OCI-LY3 (cell line): Measurements from ENCODE around the gene WWTR1.

ENCODE experiments used
- H2AFZ ChIP-seq: fragments of 200-600, 300-600 bp; shearing (Covaris generic); 2 replicates; pipeline ENCODE4 v1.6.0; 2014; ENCODE audit warnings: antibody characterized with exemption, low read depth, low read length
- H3K27ac ChIP-seq: fragments of 200-600, 300-600 bp; sonication (generic); 2 replicates; pipeline ENCODE4 v1.5.1; 2014; ENCODE audit warnings: mild to moderate bottlenecking, low read length, moderate library complexity, mixed read lengths
- H3K27me3 ChIP-seq: fragments of 200-600, 300-600 bp; sonication (generic); 2 replicates; pipeline ENCODE4 v1.6.1; 2014; ENCODE audit warnings: low read depth, low read length, mixed read lengths
- H3K36me3 ChIP-seq: fragments of 200-600, 300-600 bp; sonication (generic); replicated peaks from 2 replicates; pipeline ENCODE3; 2014; ENCODE audit warnings: low read depth, low read length, mixed read lengths
- H3K4me1 ChIP-seq: fragments of 300-600, 200-600 bp; sonication (generic); 2 replicates; pipeline ENCODE4 v1.6.1; 2014; ENCODE audit warnings: low read length, mixed read lengths
- H3K4me2 ChIP-seq: fragments of 200-600, 300-600 bp; sonication (generic); 2 replicates; pipeline ENCODE4 v1.6.1; 2014; ENCODE audit warnings: low read length, mixed read lengths
- H3K4me3 ChIP-seq: fragments of 300-600, 200-600 bp; sonication (generic); 2 replicates; pipeline ENCODE4 v1.5.1; 2014; ENCODE audit warnings: antibody characterized with exemption, mild to moderate bottlenecking, low read length, moderate library complexity
- H3K79me2 ChIP-seq: fragments of 300-600, 200-600 bp; shearing (Covaris generic); 2 replicates; pipeline ENCODE4 v1.6.1; 2014; ENCODE audit warnings: mild to moderate bottlenecking, low read length, mixed read lengths
- H3K9ac ChIP-seq: fragments of 300-600, 200-600 bp; shearing (Covaris generic); 2 replicates; pipeline ENCODE4 v1.6.0; 2014; ENCODE audit warnings: mild to moderate bottlenecking, low read length, moderate library complexity
- H3K9me3 ChIP-seq: fragments of 200-600, 300-600 bp; shearing (Covaris generic); 2 replicates; pipeline ENCODE4 v1.6.1; 2014; ENCODE audit warnings: low read length, mixed read lengths; ENCODE audit not compliant: insufficient read depth
- H4K20me1 ChIP-seq: fragments of 200-600, 300-600 bp; sonication (generic); 2 replicates; pipeline ENCODE4 v1.6.1; 2016; ENCODE audit warnings: low read length, mixed read lengths; ENCODE audit not compliant: insufficient read depth
- EZH2phosphoT487 ChIP-seq: fragments of 200-600 bp; shearing (Covaris generic); IDR thresholded peaks from 2 replicates; pipeline ENCODE4 v1.6.1; 2018; ENCODE audit warnings: antibody characterized with exemption, mixed run types, low read depth
- TF ChIP-seq, protein P1 (sequence below): fragments of 200-600, 300-600 bp; sonication (generic); IDR thresholded peaks from 2 replicates; pipeline ENCODE4 v1.5.1; 2014; ENCODE audit warnings: antibody characterized with exemption, low read length, low read depth

WWTR1 gene

DNA sequence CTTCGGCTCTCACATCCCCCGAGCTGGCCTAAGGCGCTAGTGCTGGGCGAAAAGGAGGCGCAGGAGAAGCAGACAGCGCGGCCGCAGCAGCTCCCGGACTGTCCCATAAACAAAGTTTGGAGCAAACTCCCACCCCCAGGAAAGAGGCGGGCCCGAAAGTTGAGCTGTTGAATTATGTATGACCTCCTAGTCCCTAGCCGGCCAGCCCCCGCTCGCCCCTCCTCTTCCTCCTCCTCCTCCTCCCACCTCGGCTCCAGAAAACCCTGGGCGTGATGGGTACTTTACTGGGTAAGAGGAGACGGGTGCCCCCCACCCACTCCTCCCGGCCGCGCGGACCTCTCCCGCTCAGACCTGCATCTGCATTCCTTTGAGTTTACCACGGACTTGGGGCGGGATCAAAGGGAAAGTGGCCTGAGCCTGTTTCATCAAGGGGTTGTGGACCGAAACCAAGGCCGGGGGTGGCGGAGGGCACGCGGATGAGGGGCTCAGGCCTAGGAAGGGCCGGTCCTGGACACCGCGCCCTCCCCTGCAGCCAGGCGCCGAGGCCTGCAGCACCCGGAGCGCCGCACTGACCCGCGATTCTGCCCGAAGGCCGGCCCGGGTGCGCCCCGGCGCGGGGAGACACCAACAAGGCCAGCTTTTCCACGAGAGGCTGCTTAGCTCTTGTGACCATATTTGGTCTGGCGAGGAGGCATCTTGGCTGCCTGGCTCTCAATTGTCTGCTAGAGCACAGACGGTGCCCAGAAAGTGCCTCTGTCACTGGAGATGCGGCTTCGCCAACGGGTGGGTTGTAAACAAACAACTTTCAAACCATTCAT, at the start of gene WWTR1:
WWTR1 (minus strand) TSS at position 100 of the 818 bp plus-strand sequence. CDS start 719 bp downstream, outside the sequence.
- no peaks in the 10 kb centered on the region for H3K79me2 ChIP-seq
- peak within 1 kb of the TSS; percentile 56 for H3K9ac ChIP-seq
- no peaks in the 10 kb centered on the region for H3K36me3 ChIP-seq

DNA sequence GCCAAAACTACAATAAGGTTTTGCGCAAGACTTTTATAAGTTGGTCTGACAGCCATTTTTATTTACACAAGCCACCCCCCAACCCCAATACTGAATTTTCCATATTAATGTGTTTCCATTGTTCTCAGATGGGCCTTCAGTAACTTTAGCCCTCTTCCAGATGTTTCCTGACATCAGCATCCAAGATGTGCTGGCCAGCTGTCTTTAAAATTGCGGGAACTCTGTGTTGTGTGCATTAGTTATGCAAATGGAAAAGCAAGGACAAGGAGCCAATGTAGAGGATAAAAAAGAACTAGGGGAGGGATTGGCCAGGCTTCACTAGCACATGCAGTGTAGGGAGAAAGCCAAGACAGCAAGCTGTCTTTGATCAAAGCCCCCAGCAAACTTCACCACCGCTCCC, 49.1 kb upstream of the WWTR1 start:
- H3K36me3 ChIP-seq: no peaks in the 10 kb centered on the region
- H3K4me2 ChIP-seq: no peak overlapping the region
- H3K27me3 ChIP-seq: no peaks in the 10 kb centered on the region
- H3K27ac ChIP-seq: no peak overlapping the region
- no peaks in the 10 kb centered on the region for H3K79me2 ChIP-seq
- no peak for TF ChIP-seq EZH2phosphoT487
- TF ChIP-seq, protein P1, sequence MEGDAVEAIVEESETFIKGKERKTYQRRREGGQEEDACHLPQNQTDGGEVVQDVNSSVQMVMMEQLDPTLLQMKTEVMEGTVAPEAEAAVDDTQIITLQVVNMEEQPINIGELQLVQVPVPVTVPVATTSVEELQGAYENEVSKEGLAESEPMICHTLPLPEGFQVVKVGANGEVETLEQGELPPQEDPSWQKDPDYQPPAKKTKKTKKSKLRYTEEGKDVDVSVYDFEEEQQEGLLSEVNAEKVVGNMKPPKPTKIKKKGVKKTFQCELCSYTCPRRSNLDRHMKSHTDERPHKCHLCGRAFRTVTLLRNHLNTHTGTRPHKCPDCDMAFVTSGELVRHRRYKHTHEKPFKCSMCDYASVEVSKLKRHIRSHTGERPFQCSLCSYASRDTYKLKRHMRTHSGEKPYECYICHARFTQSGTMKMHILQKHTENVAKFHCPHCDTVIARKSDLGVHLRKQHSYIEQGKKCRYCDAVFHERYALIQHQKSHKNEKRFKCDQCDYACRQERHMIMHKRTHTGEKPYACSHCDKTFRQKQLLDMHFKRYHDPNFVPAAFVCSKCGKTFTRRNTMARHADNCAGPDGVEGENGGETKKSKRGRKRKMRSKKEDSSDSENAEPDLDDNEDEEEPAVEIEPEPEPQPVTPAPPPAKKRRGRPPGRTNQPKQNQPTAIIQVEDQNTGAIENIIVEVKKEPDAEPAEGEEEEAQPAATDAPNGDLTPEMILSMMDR: no peak
- no peak overlapping the region for H3K4me3 ChIP-seq
- no peak overlapping the region for H3K9ac ChIP-seq
- peaks cover 12% of the 10 kb centered on the region for H3K4me1 ChIP-seq
- no peaks in the 10 kb centered on the region for H4K20me1 ChIP-seq
- no peak overlapping the region for H2AFZ ChIP-seq
- H3K9me3 ChIP-seq: no peaks in the 10 kb centered on the region

More for the DNA sequence above, at the start of gene WWTR1:
- H3K27me3 ChIP-seq: no peaks in the 10 kb centered on the region
- no peaks in the 10 kb centered on the region for H3K9me3 ChIP-seq
- TF ChIP-seq, protein P1: no peak
- no peak for TF ChIP-seq EZH2phosphoT487
- H2AFZ ChIP-seq: peak within 1 kb of the TSS; percentile 62
- H3K27ac ChIP-seq: no peak within 1 kb of the TSS; the same call in 1 of the 2 replicates
- peak within 1 kb of the TSS; percentile 67 for H3K4me2 ChIP-seq
- peak within 1 kb of the TSS; percentile 71 for H3K4me3 ChIP-seq
- no peaks in the 10 kb centered on the region for H4K20me1 ChIP-seq
- peaks cover 15% of the 10 kb centered on the region for H3K4me1 ChIP-seq

DNA sequence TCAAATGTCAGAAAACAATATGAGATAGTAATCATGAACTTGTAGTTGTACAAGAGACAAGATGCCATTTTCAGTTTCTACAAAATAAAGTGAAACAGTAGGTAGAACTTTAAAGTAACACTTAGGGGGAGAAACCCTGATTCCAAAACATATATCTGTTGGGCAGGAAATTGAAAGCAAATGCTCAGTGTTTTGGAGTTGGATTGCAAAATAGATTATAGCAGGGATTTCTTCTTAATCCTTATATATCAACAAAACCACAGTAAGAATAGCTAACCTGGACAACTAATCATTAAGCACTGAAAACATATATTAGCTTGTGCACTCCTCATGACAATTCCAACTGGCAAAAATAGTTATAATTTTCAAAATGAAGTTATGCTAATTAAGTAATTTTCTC, 47.6 kb upstream of the WWTR1 start:
- Histone ChIP-seq H3K4me1 (peaks cover 23% of the 10 kb centered on the region), H3K4me3 (no peak overlapping the region), H3K79me2 (no peaks in the 10 kb centered on the region), H4K20me1 (no peaks in the 10 kb centered on the region), H2AFZ (no peak overlapping the region), H3K9ac (no peak overlapping the region), H3K9me3 (no peaks in the 10 kb centered on the region), H3K36me3 (no peaks in the 10 kb centered on the region), H3K27me3 (no peaks in the 10 kb centered on the region), H3K27ac (no peak overlapping the region), H3K4me2 (no peak overlapping the region)
- TF ChIP-seq EZH2phosphoT487: no peak
- TF ChIP-seq, protein P1: no peak

DNA sequence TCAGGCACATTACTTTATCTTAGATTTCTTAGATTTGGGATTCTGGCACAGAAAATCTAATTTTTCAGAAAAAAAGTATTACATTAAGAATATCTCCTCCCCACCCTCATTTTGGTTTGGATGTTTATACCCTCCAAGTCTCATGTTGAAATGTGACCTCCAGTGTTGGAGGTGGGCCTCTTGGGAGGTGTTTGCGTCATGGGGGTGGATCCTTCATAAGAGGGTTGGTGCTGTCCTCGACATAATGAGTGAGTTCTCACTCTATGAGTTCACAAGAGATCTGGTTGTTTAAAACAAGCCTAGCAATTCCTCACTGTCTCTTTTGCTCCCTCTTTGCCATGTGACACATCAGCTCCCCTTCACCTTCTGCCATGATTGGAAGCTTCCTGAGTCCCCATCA, 45.6 kb upstream of the WWTR1 start:
- H3K79me2 ChIP-seq: no peaks in the 10 kb centered on the region
- TF ChIP-seq EZH2phosphoT487: no peak
- TF ChIP-seq, protein P1: no peak
- no peak overlapping the region for H3K9ac ChIP-seq
- peaks cover 5% of the 10 kb centered on the region for H3K36me3 ChIP-seq
- H3K4me1 ChIP-seq: peaks cover 23% of the 10 kb centered on the region
- no peak overlapping the region for H3K4me2 ChIP-seq
- H3K4me3 ChIP-seq: no peak overlapping the region
- no peak overlapping the region for H2AFZ ChIP-seq
- H3K27me3 ChIP-seq: no peaks in the 10 kb centered on the region
- H4K20me1 ChIP-seq: no peaks in the 10 kb centered on the region
- peaks cover 4% of the 10 kb centered on the region; the same call in 1 of the 2 replicates for H3K9me3 ChIP-seq
- H3K27ac ChIP-seq: no peak overlapping the region
